NCI-H2196 (cell line): ENCODE measurements around the gene MRPS18B.
A peak's percentile ranks its signal among the peaks of the same experiment; 100 is the strongest.

Experiments
- DNase-seq: peaks from one replicate; lab custom pipeline; 2025; ENCODE audit not compliant: unreplicated experiment; lab: John Stamatoyannopoulos, UW

MRPS18B gene

GRCh38 chr6:30617565-30618269 lies at the start of gene MRPS18B:
Gene MRPS18B, plus strand, starts transcription at chr6:30617840. Its CDS starts 26 bp downstream, at chr6:30617866.
- DNase-seq, result peak; percentile 95

- DNase-seq, result no peak
Observed at GRCh38 chr6:30568245-30568644, 49.4 kb upstream of the MRPS18B start.

- DNase-seq, result no peak
Observed at GRCh38 chr6:30570263-30570662, 47.4 kb upstream of the MRPS18B start.

- DNase-seq, result no peak
Observed at GRCh38 chr6:30570740-30571074, 46.9 kb upstream of the MRPS18B start.

- DNase-seq, result peak; percentile 97
Observed at GRCh38 chr6:30571075-30571761, 46.4 kb upstream of the MRPS18B start, which contains the start of gene ABCF1. Gene ABCF1, plus strand, starts transcription at chr6:30571442. Its CDS starts 46 bp downstream, at chr6:30571488.

GRCh38 chr6:30571762-30572082 lies 45.9 kb upstream of the MRPS18B start:
- DNase-seq, result no peak

GRCh38 chr6:30572148-30572547 lies 45.5 kb upstream of the MRPS18B start:
- DNase-seq, result no peak

GRCh38 chr6:30573113-30573512 lies 44.5 kb upstream of the MRPS18B start:
- no peak for DNase-seq

- no peak for DNase-seq
Observed at GRCh38 chr6:30578051-30578450, 39.6 kb upstream of the MRPS18B start.

GRCh38 chr6:30583921-30584320 lies 33.7 kb upstream of the MRPS18B start:
- DNase-seq, result no peak

GRCh38 chr6:30589754-30590358 lies 27.8 kb upstream of the MRPS18B start:
- DNase-seq, result no peak

- DNase-seq, result no peak
Observed at GRCh38 chr6:30590509-30590908, 27.1 kb upstream of the MRPS18B start.

- DNase-seq, result no peak
Observed at GRCh38 chr6:30591008-30591407, 26.6 kb upstream of the MRPS18B start.

- no peak for DNase-seq
Observed at GRCh38 chr6:30592287-30592686, 25.4 kb upstream of the MRPS18B start.

- DNase-seq, result peak; percentile 80
Observed at GRCh38 chr6:30597315-30598144, 20.1 kb upstream of the MRPS18B start.

- DNase-seq, result no peak
Observed at GRCh38 chr6:30598912-30599624, 18.6 kb upstream of the MRPS18B start.

GRCh38 chr6:30599625-30600324 lies 17.9 kb upstream of the MRPS18B start:
- no peak for DNase-seq

- peak; percentile 15 for DNase-seq
Observed at GRCh38 chr6:30600451-30600961, 17.1 kb upstream of the MRPS18B start.

GRCh38 chr6:30601436-30601814 lies 16.2 kb upstream of the MRPS18B start:
- no peak for DNase-seq
